GM23248 (cell line): ENCODE data around the gene HHEX.

Experiments used
- EZH2 ChIP-seq: fragments of 200-600 bp; sonication (generic); IDR thresholded peaks from 2 replicates; pipeline ENCODE4 v1.6.1; 2018; ENCODE audit warnings: antibody characterized with exemption, mild to moderate bottlenecking; ENCODE audit not compliant: insufficient read depth, poor library complexity, severe bottlenecking
- EZH2phosphoT487 ChIP-seq: fragments of 200-600 bp; sonication (generic); IDR thresholded peaks from 2 replicates; pipeline ENCODE4 v1.6.1; 2018; ENCODE audit warnings: antibody characterized with exemption, moderate library complexity, mild to moderate bottlenecking, low read depth; ENCODE audit not compliant: insufficient read depth

DNA sequence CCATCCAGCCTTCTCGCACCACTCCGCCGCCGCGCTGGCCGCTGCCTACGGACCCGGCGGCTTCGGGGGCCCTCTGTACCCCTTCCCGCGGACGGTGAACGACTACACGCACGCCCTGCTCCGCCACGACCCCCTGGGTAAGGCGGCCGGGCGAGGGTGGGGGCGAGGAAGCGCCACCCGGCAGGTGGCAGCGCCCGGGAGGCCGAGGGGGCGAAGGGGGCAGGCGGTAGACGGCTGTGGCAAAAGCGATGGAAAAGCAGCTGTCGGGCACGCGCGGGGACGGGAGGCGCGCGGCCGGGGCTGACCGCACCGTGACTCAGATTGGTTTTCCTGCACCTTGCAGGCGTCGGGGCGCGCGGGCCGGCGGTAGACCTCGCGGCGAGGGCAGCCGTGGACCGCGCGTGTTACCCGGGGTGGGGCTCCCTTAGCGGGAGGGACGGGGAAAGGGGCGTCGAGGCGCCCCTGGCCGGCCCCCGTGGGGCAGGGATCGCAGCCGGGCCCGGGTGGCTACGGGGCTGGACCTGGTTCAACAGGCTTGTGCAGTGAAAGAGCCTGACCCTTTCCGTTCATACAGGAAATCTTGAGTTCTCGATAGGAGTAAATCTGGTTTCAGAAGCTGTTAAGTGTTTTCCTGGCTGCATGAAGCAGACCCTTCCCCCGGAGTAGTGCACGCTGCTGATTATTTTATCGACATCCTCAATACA, 608 bp downstream of the HHEX start:
- TF ChIP-seq EZH2phosphoT487 = no peak
- peak; percentile 55 for TF ChIP-seq EZH2
